ENCODE data around the gene CLMP.
A peak's percentile ranks its signal among the peaks of the same experiment; 100 is the strongest.
"Not testable (repeated sequence)": the region's sequence is repeated elsewhere in the genome, so short reads cannot be mapped to it uniquely, and the experiment has no call there.

The CLMP gene

GRCh38 chr11:123168241-123168640 is 26.8 kb downstream of the CLMP start:
- DNase-seq (ENCODE audit: low read depth) = no peak

- no peak for DNase-seq (ENCODE audit: low read depth)
Observed at GRCh38 chr11:123166071-123166559, 28.9 kb downstream of the CLMP start.

- DNase-seq (ENCODE audit: low read depth) = no peak
Observed at GRCh38 chr11:123164732-123165450, 30.2 kb downstream of the CLMP start.

- DNase-seq (ENCODE audit: low read depth) = no peak
Observed at GRCh38 chr11:123163621-123164020, 31.4 kb downstream of the CLMP start.

DNA sequence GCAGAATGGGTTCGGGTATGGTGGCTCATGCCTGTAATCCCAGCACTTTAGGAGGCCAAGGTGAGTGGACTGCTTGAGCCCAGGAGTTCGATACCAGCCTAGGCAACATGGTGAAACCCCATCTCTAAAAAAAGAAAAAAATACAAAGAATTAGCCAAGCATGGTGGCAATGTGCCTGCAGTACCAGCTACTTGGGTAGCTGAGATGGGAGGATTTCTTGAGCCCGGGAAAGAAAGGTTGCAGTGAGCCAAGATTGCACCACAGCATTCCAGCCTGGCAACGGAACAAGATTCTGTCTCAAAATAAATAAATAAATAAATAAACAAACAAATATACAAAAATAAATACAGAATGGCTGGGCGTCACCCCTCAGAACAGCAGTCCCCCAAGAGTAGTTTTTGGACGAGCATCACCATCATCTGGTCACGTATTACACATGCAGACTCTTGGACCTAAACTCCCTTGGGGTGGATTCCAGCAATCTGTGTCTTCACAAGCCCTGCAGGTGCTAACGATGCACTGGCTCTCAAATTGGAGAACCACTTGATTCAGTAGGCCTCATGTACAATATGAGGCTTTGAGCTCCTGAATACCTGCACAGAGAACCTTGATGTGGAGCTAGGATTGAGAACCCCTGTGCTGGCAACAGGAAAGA is 33.5 kb downstream of the CLMP start:
- no peak for DNase-seq (ENCODE audit: low read depth)

DNA sequence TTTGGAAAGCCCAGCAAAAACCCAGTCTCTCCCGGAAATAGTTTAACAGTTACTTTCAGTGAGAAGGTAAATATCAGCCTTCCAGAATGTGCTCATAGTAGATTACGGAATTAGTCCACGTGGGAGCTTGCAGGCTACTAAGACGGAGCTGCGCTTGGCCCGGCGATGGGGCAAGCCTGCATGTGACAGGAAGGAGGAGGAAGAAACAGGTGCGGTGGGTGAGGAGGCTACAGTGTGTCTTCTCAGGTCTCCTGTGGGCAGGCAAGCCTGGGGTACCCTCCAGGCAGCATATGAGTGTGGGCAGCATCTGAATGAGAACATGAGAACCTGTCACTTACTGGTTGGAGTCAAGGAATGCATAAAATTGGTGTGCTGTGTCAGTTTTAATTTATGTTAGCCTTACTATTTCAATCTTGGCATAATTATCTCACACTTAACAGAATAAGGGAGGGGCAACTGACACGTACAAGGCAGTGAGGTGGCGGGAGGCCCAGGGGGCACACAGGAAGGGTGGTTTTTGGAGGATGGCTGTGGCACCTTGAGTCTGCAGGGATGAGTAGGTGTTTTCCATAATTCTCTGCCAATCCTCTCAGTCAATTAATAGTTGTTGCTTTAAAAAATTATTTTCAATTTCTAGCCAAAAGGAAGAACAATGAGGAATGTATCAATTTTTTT is 35.7 kb downstream of the CLMP start:
- DNase-seq (ENCODE audit: low read depth) = no peak

- no peak for DNase-seq (ENCODE audit: low read depth)
Observed at GRCh38 chr11:123158033-123159003, 36.7 kb downstream of the CLMP start.

GRCh38 chr11:123152951-123153350 is 42.1 kb downstream of the CLMP start:
- no peak for DNase-seq (ENCODE audit: low read depth)

GRCh38 chr11:123152346-123152745 is 42.7 kb downstream of the CLMP start:
- not testable (repeated sequence) for DNase-seq (ENCODE audit: low read depth)

DNA sequence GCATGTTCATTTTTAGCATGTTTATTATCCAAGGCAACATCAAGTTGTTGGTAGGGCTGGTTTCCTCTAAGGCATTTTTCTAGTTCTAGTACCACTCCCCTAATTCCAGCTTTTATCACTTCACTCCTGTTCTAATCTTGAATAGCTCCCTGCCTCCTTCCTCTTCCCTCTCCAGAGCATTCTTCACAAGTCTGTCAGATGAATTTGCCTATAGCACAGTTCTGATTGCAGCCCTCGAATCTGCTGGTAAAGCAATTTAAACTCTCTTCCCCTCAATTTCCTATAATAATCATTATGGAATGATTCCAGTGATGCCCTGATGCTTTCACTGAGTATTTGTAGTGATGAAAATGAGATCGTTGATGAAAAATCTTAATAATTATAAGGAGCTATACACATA is 43.3 kb downstream of the CLMP start:
- DNase-seq (ENCODE audit: low read depth) = no peak

- no peak for DNase-seq (ENCODE audit: low read depth)
Observed at GRCh38 chr11:123151366-123151765, 43.7 kb downstream of the CLMP start.

GRCh38 chr11:123150882-123151281 is 44.2 kb downstream of the CLMP start:
- DNase-seq (ENCODE audit: low read depth) = no peak

GRCh38 chr11:123148965-123149364 is 46.1 kb downstream of the CLMP start:
- DNase-seq (ENCODE audit: low read depth) = no peak

DNA sequence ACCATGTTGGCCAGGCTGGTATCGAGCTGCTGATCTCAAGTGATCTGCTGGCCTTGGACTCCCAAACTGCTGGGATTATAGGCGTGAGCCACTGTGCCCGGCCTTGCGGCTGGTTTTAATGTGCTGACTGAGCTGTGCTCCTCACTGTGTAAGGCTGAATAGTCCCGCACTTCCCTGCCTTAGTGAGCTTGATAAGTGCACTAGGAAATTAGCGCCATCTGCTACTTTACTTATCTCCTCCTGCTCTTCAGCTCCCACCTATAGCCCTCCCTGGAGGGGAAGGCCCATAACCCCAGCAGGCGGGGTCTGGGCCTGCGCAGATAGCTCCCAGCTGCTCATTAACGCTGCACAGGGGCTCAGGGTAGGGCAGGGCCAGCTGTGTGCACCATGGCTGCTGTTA is 49.4 kb downstream of the CLMP start:
- DNase-seq (ENCODE audit: low read depth) = no peak

DNA sequence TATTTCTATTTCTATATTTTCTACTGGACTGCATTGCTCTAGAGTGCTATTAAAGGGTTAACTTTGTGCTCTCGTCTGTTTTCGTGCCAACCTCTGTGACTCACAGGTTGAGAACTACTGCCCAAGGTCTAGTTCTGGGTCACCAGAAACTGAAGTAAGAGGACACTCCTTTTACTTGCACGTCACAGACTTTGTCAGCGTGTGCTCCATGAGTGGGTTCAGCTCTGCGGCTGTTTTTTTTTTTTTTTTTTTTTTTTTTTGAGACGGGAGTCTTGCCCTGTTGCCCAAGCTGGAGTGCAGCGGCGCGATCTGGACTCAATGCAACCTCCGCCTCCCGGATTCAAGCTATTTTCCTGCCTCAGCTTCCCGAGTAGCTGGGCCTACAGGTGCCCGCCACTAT is 49.8 kb downstream of the CLMP start:
- DNase-seq (ENCODE audit: low read depth) = peak; percentile 92

DNA sequence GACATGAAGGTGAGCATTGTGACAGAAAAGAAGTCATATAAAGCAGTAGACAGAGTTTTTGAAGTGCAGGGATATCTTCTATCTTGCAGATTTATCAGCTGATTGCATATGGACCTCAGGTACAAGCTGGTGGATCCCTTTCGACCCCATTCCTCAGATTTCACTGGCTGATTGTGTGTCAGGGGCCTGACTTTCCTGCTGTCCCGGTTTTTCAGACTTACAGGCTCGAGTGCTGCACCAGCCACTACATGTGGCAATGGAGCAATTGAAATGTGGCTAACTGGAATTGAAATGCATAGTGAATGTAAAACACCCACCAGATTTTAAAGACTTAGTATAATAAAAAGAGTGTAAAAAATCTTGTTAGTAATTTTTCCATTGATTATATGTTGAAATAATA is 50.3 kb downstream of the CLMP start:
- DNase-seq (ENCODE audit: low read depth) = no peak

DNA sequence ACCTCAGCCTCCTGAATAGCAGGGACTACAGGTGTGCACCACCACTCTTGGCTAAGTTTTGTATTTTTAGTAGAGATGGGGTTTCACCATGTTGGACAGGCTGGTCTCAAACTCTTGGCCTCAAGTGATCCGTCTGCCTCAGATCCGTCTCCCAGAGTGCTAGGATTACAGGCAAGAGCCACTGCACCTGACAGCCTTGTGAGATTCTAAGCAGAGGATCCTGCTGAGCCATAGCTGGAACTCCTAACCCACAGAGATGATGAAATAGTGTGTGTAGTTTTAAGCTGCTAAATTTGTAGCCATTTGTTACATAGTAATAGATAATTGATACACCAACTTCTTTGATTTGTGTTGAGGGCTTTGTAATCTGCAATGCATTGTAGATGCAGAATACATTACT is 51.1 kb downstream of the CLMP start:
- DNase-seq (ENCODE audit: low read depth) = no peak

- no peak for DNase-seq (ENCODE audit: low read depth)
Observed at GRCh38 chr11:123143476-123143875, 51.6 kb downstream of the CLMP start.

DNA sequence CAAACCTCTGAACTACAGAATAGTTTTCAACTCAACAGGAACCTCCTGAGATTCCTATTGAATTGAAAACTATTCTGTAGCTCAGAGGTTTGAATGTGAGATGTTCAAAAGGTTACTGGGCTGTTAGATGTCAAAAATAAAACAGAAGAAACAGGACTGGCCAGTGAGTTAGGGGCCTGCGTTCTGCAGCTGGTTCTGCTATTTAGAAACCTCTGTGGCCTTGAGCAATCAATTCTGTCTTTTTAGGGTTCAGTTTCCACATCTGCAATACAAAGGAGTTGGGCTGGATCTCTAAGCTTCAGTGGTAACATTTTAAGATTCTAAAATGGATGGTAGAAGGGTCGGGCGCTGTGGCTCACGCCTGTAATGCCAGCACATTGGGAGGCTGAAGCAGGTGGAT is 55.8 kb downstream of the CLMP start:
- DNase-seq (ENCODE audit: low read depth) = no peak

DNA sequence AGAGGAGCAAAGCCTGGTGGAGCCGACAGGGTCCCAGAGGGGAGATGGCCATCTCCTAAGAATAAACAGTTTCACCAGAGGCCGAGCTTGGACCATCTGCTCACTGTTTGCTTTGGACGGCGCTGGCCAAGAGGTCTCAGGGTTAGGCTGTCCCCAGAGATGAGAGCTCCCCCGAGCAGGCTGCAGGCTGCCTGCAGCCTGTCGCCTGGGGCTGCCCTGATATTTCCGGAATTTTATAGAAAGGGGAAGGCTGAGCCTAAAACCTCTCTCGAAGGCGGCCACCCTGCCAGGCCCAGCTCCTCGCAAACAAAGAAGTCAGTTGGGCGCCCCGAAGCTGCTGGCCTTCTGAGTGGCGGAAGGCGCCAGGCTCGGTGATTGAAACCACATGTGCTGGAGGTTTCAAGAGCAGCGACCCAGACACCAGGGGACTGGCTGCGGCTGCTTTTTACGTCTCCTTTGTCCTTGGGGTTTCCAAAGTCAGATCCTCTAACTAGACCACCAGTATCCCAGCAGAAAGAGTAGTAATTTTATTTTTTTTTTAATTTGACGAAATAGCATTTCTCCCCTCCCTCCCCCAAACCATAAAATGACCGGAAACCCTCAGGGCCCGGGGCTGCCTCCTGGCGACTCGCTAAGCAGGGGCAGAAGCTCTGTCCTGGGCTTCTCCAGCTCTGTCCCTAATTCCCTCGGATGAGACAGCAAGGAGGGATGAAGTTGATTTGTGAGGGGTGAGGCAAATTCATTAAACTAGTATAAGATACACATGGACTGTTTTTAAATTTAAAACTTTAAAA is 57.4 kb downstream of the CLMP start:
- DNase-seq (ENCODE audit: low read depth) = peak; percentile 81

- DNase-seq (ENCODE audit: low read depth) = no peak
Observed at GRCh38 chr11:123135863-123136446, 59.1 kb downstream of the CLMP start.

All from stromal cell of bone marrow (primary cell).